K562 (cell line): ENCODE results near the gene CDK11B. TPM values are rescaled to one million over a fixed set of nuclear protein-coding genes. Genes with fewer than 3 reads are reported as not detected.

Experiments used
- EP400 ChIP-seq: fragments of 450-650 bp; IDR thresholded peaks from 2 replicates; pipeline ENCODE4 v1.6.1; 2017; ENCODE audit warnings: antibody characterized with exemption, mild to moderate bottlenecking, moderate library complexity
- ETS2 ChIP-seq: IDR thresholded peaks from 2 replicates; pipeline ENCODE4 v1.6.1; 2016; ENCODE audit warnings: borderline replicate concordance, missing genetic modification characterization, mild to moderate bottlenecking, moderate library complexity, missing compliant biosample characterization; ENCODE audit not compliant: poor library complexity, severe bottlenecking
- KLF6 ChIP-seq: fragments of 250-450 bp; sonication (Bioruptor Pico); IDR thresholded peaks from 2 replicates; pipeline ENCODE4 v1.4.0; 2020; ENCODE audit warnings: mild to moderate bottlenecking, moderate library complexity, borderline replicate concordance
- MTF1 ChIP-seq: fragments of 250-450 bp; sonication (Bioruptor Pico); IDR thresholded peaks from 2 replicates; pipeline ENCODE4 v1.9.0; 2021; ENCODE audit warnings: moderate library complexity, mild to moderate bottlenecking, inconsistent platforms, borderline replicate concordance
- NR2C1 ChIP-seq, 2 experiments: fragments of 450-650 bp; IDR thresholded peaks; 2 replicates each; pipeline ENCODE4 v1.6.1; 2017; ENCODE audit warnings: mild to moderate bottlenecking in 2 of 2, antibody characterized with exemption in 1 of 2, inconsistent platforms in 1 of 2, missing compliant biosample characterization in 1 of 2, missing genetic modification characterization in 1 of 2
- YBX1 ChIP-seq: fragments of 450-650 bp; IDR thresholded peaks from 2 replicates; pipeline ENCODE4 v1.7.1; 2016; ENCODE audit warnings: mild to moderate bottlenecking
- ZNF146 ChIP-seq: IDR thresholded peaks from one replicate; pipeline ENCODE4 v1.6.1; 2018; ENCODE audit warnings: missing compliant biosample characterization; ENCODE audit not compliant: unreplicated experiment
- ZNF217 ChIP-seq: sonication (generic); formaldehyde crosslinking; IDR thresholded peaks from 2 replicates; pipeline ENCODE4 v1.8.0; 2022; ENCODE audit warnings: mild to moderate bottlenecking, missing genetic modification reagents
- ZNF76 ChIP-seq: fragments of 250-450 bp; sonication (Bioruptor Pico); IDR thresholded peaks from 2 replicates; pipeline ENCODE4 v1.4.0; 2020; ENCODE audit warnings: mild to moderate bottlenecking, moderate library complexity, borderline replicate concordance
- ZNF766 ChIP-seq: fragments of 200-800 bp; sonication (Bioruptor generic); conservative IDR thresholded peaks from 2 replicates; pipeline ENCODE4 v1.6.1; 2016; ENCODE audit warnings: missing genetic modification characterization, missing compliant biosample characterization
- polyA plus RNA-seq, 8 experiments: library from polyadenylated mRNA; depleted of rRNA in 4 of 8; stranded (reverse) in 5 of 8; unstranded in 3 of 8; fragments of >200 nt; fragmentation: Nextera tagmentation in 2 of 8; fragmentation: Illumina TruSeq in 1 of 8; extraction: Ambion mirVana in 2 of 8; extraction: Trizol in 1 of 8; gene quantifications; 2 replicates each; pipeline versions ENCODE4 v1.2.1 to v1.2.3, GENCODE V29; 2011 to 2014; ENCODE audit warnings: inconsistent platforms in 1 of 8, missing spikeins in 1 of 8
- total RNA-seq, 7 experiments: library from RNA; depleted of rRNA in 6 of 7; stranded (reverse); fragments of >200 nt in 6 of 7; fragmentation: Illumina TruSeq in 2 of 7; extraction: Trizol in 2 of 7; gene quantifications; 2 replicates each; pipeline versions ENCODE4 v1.2.1 to v1.2.3, GENCODE V29; 2011 to 2021; ENCODE audit warnings: low replicate concordance in 1 of 7
- TF ChIP-seq, protein P1 (sequence below), 2 experiments: fragments of 450-650 bp; IDR thresholded peaks; 2 replicates each; pipeline ENCODE4 v1.6.1; 2016; ENCODE audit warnings: mild to moderate bottlenecking in 2 of 2, borderline replicate concordance in 1 of 2, low read depth in 1 of 2, moderate library complexity in 1 of 2
- TF ChIP-seq, protein P2 (sequence below), 3 experiments: fragments of 200-800 bp in 1 of 3; sonication (Bioruptor generic) in 1 of 3; sonication (generic) in 1 of 3; formaldehyde crosslinking in 1 of 3; IDR thresholded peaks; 2 replicates each; pipeline versions ENCODE4 v1.6.1 to v1.8.0; 2016 to 2022; ENCODE audit warnings: mild to moderate bottlenecking in 2 of 3, missing compliant biosample characterization in 2 of 3, missing genetic modification characterization in 2 of 3, missing genetic modification reagents in 1 of 3
- TF ChIP-seq, protein P3 (sequence below): fragments of 450-650 bp; IDR thresholded peaks from 2 replicates; pipeline ENCODE4 v1.6.1; 2016; ENCODE audit warnings: missing biosample characterization, missing genetic modification characterization
- TF ChIP-seq, protein P4 (sequence below): sonication (generic); formaldehyde crosslinking; IDR thresholded peaks from 2 replicates; pipeline ENCODE4 v1.8.0; 2022; ENCODE audit warnings: missing genetic modification reagents, mild to moderate bottlenecking, moderate library complexity, borderline replicate concordance

CDK11B gene
- total and polyA plus RNA-seq, 9 of the 15 experiments (the other 6 are each of a cell fraction or from before 2014, with no cell fraction given): 2.8 to 52.2 (median 19.5) TPM

DNA sequence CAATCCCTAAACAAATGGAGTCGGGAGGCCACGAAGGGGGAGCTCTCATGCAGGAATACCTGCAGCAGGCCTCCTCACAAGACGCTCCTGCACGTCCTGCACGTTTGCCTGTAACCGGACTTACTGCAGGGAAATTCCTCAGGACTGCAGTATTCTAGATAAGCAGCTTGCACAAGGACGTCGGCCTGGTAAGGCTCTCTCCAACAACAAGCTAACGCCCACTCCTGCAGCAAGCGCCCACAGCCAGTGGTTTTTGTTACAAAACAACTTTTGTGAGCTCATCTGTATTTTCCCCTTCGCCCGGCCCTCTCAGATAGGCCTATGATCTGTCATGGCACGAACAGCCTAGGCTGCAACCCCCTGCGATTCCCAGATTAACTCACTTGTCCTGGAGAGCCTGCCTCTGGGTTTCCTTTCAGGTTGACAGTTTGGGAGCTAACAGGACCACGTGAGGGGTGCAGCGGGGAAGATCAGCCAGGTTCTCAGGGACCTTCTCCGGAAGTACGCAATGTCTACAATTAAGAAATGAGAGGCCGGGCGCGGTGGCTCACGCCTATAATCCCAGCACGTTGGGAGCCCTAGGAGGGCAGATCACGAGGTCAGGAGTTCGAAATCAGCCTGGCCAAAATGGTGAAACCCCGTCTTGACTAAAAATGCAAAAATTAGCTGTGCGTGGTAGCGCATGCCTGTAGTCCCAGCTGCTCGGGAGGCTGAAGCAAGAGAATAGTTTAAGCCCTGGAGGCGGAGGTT, 44.4 kb downstream of the CDK11B start (continued):
- TF ChIP-seq, protein P1, sequence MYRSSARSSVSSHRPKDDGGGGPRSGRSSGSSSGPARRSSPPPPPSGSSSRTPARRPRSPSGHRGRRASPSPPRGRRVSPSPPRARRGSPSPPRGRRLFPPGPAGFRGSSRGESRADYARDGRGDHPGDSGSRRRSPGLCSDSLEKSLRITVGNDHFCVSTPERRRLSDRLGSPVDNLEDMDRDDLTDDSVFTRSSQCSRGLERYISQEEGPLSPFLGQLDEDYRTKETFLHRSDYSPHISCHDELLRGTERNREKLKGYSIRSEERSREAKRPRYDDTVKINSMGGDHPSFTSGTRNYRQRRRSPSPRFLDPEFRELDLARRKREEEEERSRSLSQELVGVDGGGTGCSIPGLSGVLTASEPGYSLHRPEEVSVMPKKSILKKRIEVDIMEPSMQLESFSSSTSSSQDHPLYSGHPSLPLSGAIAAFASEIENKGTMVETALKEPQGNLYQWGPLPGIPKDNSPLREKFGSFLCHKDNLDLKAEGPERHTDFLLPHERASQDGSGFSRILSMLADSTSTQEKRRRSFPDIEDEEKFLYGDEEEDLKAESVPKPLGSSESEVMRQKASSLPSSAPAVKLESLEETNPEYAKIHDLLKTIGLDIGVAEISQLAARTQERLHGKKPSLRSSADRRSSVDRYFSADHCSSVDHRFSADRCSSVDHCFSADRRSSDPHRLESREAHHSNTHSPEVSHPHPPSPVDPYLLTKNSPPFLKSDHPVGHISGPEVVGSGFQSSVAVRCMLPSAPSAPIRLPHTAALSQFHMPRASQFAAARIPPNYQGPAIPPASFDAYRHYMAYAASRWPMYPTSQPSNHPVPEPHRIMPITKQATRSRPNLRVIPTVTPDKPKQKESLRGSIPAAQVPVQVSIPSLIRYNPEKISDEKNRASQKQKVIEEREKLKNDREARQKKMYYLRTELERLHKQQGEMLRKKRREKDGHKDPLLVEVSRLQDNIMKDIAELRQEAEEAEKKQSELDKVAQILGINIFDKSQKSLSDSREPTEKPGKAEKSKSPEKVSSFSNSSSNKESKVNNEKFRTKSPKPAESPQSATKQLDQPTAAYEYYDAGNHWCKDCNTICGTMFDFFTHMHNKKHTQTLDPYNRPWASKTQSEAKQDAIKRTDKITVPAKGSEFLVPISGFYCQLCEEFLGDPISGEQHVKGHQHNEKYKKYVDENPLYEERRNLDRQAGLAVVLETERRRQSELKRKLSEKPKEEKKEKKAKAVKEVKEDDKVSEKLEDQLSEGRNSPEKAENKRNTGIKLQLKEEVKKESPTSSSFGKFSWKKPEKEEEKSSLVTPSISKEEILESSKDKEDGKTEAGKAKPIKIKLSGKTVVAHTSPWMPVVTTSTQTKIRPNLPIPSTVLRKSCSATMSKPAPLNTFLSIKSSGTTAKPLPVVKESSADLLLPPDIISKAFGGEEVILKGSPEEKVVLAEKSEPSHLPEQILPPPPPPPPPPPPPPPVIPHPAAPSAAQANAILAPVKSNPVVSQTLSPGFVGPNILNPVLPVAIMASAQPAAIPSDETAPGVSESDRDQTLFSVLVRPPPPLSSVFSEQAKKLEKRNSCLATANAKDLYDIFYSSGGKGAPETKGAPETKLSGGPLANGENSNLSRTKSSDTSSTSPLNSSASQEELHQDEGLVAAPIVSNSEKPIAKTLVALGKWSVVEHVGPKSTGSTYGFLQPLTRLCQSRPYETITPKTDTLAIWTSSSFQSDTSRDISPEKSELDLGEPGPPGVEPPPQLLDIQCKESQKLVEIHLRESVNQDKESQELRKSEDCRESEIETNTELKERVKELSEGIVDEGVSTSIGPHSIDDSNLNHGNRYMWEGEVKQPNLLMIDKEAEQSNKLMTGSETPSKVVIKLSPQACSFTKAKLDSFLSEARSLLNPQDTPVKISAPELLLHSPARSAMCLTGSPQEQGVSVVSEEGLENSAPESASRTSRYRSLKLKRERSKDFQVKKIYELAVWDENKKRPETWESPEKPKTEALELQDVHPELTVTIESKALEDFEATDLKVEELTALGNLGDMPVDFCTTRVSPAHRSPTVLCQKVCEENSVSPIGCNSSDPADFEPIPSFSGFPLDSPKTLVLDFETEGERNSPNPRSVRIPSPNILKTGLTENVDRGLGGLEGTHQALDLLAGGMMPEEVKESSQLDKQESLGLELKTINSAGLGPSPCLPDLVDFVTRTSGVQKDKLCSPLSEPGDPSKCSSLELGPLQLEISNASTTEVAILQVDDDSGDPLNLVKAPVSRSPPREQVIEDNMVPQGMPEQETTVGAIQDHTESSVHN (IDR thresholded peaks at IDR 0.05; ENCODE audit: borderline replicate concordance in 1 of 2, low read depth in 1 of 2): no peak; a peak in 1 of 4 replicates
- TF ChIP-seq, protein P2, sequence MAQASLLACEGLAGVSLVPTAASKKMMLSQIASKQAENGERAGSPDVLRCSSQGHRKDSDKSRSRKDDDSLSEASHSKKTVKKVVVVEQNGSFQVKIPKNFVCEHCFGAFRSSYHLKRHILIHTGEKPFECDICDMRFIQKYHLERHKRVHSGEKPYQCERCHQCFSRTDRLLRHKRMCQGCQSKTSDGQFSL (CRISPR knock-in tag; IDR thresholded peaks at IDR 0.05): no peak
- TF ChIP-seq, protein P2 (tag; IDR thresholded peaks at IDR 0.05): no peak
- TF ChIP-seq NR2C1 (IDR thresholded peaks at IDR 0.05) (no peak), NR2C1 (tag; IDR thresholded peaks at IDR 0.05) (no peak), YBX1 (no peak), KLF6 (CRISPR knock-in tag) (no peak; the same call in 1 of the 2 replicates), MTF1 (CRISPR knock-in tag) (no peak), ZNF146 (CRISPR knock-in tag) (no peak), ZNF76 (CRISPR knock-in tag) (no peak), ZNF766 (CRISPR knock-in tag) (0 out of 2 replicates have a peak, but pooled peaks have one; percentile 31), EP400 (no peak; the same call in 1 of the 2 replicates), ZNF217 (CRISPR knock-in tag) (no peak), ETS2 (tag) (no peak)
- TF ChIP-seq, protein P3, sequence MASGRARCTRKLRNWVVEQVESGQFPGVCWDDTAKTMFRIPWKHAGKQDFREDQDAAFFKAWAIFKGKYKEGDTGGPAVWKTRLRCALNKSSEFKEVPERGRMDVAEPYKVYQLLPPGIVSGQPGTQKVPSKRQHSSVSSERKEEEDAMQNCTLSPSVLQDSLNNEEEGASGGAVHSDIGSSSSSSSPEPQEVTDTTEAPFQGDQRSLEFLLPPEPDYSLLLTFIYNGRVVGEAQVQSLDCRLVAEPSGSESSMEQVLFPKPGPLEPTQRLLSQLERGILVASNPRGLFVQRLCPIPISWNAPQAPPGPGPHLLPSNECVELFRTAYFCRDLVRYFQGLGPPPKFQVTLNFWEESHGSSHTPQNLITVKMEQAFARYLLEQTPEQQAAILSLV (tag): no peak
- TF ChIP-seq, protein P4, sequence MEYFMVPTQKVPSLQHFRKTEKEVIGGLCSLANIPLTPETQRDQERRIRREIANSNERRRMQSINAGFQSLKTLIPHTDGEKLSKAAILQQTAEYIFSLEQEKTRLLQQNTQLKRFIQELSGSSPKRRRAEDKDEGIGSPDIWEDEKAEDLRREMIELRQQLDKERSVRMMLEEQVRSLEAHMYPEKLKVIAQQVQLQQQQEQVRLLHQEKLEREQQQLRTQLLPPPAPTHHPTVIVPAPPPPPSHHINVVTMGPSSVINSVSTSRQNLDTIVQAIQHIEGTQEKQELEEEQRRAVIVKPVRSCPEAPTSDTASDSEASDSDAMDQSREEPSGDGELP (CRISPR knock-in tag): peak; percentile 50; the same call in 1 of the 2 replicates
